RPMI7951 (cell line): ENCODE data around the gene CDCP2. TPM values are rescaled to one million over a fixed set of nuclear protein-coding genes. Genes with fewer than 3 reads are reported as not detected.
A peak's percentile ranks its signal among the peaks of the same experiment; 100 is the strongest.

Experiments
- DNase-seq: peaks from one replicate; pipeline ENCODE4 v3.0.0-alpha.2; 2012; ENCODE audit warnings: low read depth
- total RNA-seq: library from RNA; depleted of rRNA; stranded (reverse); fragments of >200 nt; shearing (Covaris generic); gene quantifications from 2 replicates; pipeline ENCODE4 v1.2.3, GENCODE V29; 2014; rRNA removed

CDCP2 gene
- not detected in 2 replicates for total RNA-seq

GRCh38 chr1:54152696-54153095, at the start of gene CDCP2:
TSS of gene CDCP2 (minus strand) at chr1:54153000. CDS start at chr1:54152922, 78 bp downstream.
- DNase-seq = no peak

DNA sequence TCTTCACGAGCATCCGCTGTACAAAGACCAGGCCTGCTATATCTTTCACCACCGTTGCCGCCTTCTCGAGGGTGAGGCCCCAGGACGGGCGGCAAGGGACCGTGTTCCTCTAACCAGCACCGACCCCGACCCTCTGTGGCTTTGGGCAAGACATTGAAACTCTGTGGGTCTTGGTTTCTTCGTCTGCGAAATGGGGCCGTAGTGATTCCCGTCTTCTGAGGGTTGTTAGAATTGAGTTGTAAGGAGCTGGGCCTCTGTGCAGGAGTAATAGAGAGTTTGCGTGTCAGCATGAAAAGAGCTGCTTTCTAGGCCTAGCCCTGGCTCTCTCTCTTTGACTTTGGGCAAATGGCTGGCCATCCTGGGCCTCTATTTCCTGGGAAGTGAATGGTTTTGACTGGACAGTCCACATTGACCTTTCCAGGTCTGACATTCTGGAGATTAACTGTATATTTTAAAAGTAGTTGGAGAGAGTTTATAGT, 47.8 kb upstream of the CDCP2 start:
- no peak for DNase-seq

- DNase-seq = peak; percentile 96
Observed at GRCh38 chr1:54199765-54200518, 47.1 kb upstream of the CDCP2 start, which contains the start of the genes CYB5RL and MRPL37. TSS of gene CYB5RL (minus strand) at chr1:54200030. CDS start at chr1:54195616, 4,414 bp downstream. TSS of gene MRPL37 (plus strand) at chr1:54200167. CDS start at chr1:54200244, 77 bp downstream.

DNA sequence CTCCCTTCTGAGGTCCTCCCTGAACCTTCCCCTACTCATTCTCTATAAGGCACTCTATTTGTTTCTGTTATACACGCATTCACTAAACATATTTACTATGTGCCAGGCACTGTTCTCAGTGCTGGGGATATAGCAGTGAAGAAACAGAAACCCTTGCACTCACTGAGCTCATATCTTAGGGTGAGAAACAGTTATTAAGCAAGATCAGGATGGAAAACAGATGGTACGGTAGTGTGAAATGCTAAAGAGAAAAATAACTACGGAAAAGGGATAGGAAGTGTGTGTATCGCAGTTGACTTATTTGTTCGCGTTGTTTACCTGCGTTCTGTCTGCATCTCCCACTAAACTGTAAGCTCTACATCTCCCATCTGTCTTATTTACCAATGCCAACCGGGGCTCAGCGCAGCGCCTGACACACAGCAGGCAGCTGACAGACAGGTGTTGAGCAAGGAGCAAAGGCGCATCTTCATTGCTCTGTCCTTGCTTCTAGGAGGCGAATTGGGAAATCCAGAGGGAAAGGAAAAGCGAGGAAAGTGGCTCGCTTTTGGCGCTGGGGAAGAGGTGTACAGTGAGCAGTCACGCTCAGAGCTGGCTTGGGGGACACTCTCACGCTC, 46.5 kb upstream of the CDCP2 start:
- DNase-seq = no peak

GRCh38 chr1:54193453-54193852, 40.7 kb upstream of the CDCP2 start:
- no peak for DNase-seq

DNA sequence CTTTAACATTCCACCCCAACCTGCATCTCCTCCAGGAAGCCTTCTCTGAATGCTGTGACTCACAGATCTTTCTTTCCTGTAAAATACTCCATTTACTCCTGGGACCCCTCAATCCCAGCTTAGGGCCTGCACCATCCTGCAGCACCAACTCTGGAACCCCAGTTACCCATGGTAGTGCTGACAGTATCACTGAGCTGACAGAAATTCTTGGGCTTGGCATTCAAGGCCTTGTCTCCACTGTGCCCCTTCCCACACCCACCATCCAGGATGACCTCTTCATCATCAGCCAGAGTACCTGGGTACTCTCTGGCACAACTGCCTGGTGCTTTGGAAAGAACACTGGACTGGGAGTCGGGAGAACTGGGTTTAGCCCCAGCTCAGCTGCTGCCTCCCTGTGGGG, 38.7 kb upstream of the CDCP2 start:
- no peak for DNase-seq

GRCh38 chr1:54190526-54190925, 37.7 kb upstream of the CDCP2 start:
- no peak for DNase-seq

DNA sequence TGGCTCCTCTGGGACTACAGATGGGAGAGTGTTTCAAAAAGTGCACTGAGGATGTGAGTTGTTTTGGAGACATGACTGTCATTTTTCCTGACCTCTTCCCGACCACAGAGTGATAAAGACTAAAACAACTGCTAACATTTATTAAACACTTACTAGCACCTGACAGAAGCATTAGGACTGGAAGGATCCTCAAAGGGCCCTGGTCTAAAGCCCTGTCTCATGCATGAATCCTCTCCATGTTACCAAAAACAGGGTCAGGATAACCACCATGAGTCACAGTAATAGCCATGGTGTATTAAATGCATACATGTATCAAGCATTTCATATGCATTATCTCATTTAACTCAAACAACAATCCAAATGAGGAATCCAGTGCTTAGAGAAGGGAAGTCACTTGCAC, 35.5 kb upstream of the CDCP2 start:
- no peak for DNase-seq

DNA sequence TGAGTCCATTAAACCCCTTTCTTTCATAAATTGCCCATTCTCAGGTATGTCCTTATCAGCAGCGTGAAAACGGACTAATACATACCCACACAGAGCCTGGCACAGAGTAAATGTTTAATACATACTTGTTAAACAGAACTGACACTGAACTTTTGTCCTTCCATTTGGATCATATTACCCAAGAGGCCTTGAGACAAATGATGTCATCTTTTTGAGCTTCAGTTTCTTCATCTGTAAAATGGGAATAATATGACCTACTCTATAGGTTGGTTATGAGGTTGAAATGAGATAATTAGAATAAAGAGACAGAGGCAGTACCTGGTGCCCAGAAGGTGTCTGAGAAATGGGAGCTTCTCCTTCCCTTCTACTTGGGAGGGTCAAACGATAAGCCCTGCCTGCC, 33.3 kb upstream of the CDCP2 start:
- DNase-seq = no peak

DNA sequence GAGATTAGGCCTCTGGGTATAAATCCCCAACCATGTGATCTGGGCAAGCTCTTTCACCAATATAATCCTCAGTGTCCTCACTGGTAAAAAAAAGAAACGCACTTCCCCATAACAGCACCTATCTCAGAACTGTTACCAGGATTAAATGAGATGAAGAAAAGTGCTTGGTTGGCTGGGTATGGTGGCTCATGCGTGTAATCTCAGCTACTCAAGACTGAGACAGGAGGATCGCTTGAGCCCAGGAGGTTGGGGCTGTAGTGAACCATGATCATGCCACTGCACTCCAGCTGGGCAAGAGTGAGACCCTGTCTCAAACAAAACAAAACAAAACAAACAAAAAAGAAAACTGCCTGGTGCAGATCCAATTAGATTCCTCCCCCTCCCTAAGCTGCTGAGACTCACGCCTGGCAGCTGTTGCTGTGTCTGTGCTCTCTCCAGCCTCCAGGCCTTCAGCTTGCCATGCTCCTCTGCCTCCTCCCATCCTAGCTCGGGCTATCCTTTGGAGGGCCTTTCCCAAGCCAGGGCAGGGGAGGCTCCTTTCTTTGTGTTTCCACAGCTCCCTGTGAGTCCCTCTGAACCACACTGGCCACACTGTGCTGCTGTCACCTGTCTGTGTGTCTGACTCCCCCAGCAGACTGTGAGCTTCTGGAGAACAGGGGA, 28.0 kb upstream of the CDCP2 start:
- no peak for DNase-seq

DNA sequence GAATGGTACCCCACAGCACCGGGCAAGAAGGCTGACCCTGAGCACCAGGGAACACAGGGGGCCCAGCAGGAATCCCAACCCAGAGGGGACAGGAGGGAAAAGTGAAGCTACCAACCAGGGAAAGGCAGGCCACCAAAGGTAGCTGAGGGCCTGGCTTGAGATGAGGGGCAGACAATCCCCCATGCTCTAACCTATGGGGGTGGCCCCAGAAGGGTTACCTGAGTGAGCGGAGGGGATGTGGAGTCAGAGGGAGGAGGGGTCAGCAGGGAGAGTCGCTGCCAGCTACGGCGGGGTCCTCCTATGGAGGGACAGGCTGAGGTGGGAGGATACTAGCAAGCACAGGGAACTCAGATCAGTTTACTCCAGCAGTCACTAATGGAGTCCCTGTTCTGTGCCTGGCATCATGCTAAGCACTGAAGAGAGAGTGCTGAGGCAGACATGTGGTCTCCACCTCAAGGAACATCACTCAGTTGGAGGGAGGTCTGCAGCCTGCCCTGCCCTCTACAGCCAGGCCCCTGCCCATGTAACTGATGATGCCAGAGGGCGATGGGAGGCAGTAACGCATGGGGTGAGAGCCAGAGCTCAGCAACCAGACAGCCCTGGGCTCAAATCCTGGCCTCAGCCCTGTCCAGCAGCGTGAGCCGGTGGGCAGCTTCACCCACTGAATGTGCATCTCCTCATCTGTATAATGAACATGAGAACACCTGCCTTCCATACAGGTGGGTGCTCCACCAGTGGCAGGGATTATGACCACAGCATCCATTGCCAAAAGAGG, 25.7 kb upstream of the CDCP2 start:
- no peak for DNase-seq

DNA sequence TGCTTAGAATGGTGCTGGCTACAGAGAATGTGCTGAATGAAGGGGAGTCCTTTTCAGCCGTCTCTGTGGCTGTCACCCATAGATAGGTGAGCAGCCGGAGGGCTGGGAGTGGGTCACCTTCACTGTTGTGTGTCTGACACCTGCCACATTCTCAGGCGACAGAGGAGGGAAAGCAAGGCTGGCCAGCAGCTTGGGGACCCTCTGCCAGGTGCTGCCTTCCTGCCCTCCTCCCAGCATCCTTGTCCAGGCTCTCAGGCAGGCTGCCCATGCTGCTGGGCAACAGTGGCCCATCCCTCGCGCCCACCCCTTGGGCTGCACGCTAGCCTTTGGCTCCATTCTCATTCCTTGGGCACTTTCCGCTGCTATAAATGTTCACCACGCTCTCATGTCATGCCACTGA, 24.9 kb upstream of the CDCP2 start:
- DNase-seq = no peak

DNA sequence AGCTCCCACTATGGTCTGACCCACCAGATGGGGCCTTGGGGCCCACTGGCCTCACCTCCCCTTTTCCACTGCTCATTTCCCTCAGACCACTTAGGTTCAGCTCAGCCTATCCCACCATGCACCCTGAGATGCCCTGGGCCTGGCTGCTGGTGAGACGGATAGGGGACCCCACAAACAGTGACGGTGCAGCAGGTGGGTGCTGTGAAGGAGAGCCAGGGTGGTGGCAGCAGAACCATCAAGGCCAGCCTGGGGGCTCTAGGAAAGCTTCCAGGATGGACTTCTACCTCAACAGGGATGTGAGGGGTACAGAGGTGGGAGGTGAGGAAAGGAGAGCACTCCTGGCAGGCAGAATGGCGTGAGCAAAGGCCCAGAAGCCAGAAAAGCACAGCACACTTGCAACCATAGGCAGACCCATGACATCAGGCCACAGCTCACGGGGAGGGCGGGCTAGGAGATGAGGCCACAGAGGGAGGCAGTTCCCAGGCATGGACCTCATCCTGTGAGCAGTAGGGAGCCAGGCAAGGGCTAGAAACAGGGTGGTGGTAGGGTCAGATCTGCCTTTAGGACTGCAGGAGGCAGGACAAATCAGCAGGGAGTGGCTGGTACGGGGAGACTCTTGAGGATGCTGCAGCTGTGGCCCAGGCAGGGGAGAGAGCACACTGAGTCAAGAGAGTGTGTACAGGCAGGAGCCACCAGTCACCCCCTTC, 24.0 kb upstream of the CDCP2 start:
- DNase-seq = no peak

- no peak for DNase-seq
Observed at GRCh38 chr1:54174106-54174505, 21.3 kb upstream of the CDCP2 start.

DNA sequence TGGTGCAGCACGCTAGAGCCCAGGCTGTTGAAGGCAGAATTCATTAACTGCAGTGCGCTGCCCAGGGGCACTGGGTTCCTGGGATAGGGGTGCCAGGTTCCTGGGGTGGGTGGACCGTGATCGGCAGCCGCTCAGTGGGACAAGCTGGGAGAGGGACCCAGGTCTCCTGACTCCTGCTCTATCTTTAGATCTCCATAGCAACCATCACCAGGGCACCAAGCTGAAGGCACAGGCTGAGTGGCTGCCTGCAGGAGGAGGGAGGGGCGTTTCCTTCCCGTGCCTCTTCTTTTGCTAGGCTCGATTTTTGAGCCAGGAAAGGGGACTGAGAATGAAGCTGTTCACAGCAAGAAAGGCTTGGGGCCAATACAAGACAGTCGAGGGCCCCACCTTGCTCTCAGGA, 20.9 kb upstream of the CDCP2 start:
- DNase-seq = no peak

DNA sequence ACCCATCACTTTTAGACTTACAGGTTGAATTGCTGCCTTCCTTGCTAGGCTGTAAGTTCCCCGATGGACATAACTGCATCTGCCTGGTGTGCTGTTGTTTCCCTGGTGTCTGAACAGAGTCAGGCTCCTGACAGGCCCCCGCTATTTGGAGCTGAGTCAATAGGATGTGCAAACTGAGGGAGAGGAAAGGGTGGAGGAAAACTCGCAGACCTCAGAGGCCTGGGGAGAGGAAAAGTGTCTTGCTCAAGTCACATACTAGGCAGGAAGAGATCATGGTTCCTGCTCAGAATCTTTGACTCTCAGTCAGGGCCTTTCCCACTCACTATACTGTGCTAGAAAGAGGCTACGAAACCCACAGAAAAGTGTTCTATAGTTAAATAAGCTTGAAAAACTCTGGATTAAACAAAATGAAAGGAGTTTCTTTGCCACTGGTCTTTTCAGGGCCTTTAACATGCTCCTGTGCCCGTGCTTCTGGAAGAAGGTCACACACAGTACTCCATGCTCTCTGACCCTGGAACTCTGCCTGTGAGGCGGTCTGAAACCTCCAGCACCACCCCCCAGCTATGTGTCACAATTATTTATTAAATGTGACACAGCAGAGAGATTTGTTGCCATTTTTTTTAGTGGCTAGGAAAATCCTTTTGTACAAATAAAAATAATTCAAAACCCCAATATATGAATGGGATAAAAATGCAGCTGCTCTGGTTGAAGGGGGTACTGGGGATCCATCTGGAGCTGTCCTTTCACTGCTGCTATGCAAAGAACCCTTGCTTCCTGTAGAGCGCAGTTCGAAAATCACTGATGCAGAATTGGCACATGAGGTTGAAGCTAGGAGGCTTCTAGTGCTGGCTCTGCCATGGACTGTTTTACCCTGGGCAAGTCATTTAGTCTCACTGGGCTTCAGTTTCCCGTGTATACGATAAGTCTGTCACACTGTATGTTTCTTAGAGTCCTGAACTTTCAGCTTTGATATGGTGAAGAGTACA, 20.1 kb upstream of the CDCP2 start:
- no peak for DNase-seq

GRCh38 chr1:54171606-54172005, 18.8 kb upstream of the CDCP2 start:
- DNase-seq = no peak

GRCh38 chr1:54171016-54171415, 18.2 kb upstream of the CDCP2 start:
- no peak for DNase-seq

DNA sequence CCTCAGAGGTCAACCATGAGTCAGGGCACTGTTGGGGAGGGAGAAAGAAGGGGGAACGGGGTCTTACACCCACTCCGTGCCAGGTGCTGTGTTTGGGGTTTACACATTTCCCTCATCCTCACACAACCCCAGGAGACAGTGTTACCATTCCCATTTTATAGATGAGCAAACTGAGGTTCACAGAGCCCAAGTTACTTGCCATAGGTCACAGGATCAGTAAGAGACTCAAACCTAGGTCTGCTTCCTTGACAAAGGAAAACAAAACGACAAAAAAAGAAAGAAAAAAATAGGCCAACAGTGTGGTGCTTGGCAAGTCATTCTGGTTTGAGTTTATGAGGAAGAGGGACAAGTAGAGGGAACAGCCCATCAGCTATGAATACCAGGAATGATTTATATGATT, 16.3 kb upstream of the CDCP2 start:
- no peak for DNase-seq
